ENCODE measurements around the gene MACROH2A1. TPM values are rescaled to one million over a fixed set of nuclear protein-coding genes. Genes with fewer than 3 reads are reported as not detected.
A peak's percentile ranks its signal among the peaks of the same experiment; 100 is the strongest.

MACROH2A1 gene
- total and polyA plus RNA-seq, 9 of the 15 experiments (the other 6 are each of a cell fraction or from before 2014, with no cell fraction given), result 44.9 to 289 (median 193) TPM

GRCh38 chr5:135332519-135333150 lies 66.4 kb downstream of the MACROH2A1 start:
- no peaks in the 10 kb centered on the region for H3K9me3 ChIP-seq (replicated peaks; ENCODE audit: control insufficient read depth, insufficient read depth, low read depth, low read length)
- intact Hi-C loops (cut with micrococcal nuclease) (loop anchor here (1.0 to 10.0 kb wide), 3 partner anchors 76 to 318 kb away; no protein-coding TSS in a partner anchor), in situ Hi-C loops (cut with MboI) (loop anchor here (5.0 to 10.0 kb wide), 2 partner anchors 75 to 318 kb away; no protein-coding TSS in a partner anchor)
- peaks cover 61% of the 10 kb centered on the region for H3K36me3 ChIP-seq (ENCODE audit: control insufficient read depth, insufficient read depth, low read length)
- CTCF ChIA-PET (ENCODE audit: low intra/inter-chr PET ratio), result interaction anchor here (0.7 to 1.7 kb wide), 4 partner anchors 14 to 416 kb away, joined by 3 to 6 read pairs (median 3); no protein-coding TSS in a partner anchor
- POLR2A ChIA-PET, result no interaction called here
- no peaks in the 10 kb centered on the region for H3K27me3 ChIP-seq (ENCODE audit: control insufficient read depth in 2 of 2, insufficient read depth in 2 of 2, low read length in 2 of 2)
- no TSS peak for BruUV-seq (replicated peaks)
- H2AFZ ChIP-seq (ENCODE audit: low read depth, low read length), result no peak overlapping the region
- H3K9ac ChIP-seq (ENCODE audit: insufficient read depth in 1 of 2, low read depth in 2 of 2, low read length in 2 of 2), result no peak overlapping the region
- DNase-seq (ENCODE audit: extremely low read depth in 1 of 4, low spot score in 3 of 4) (peak; percentile 67 to 75 (median 71)), FAIRE-seq (peak; percentile 92), ATAC-seq (peak; percentile 74)
- H3K4me3 ChIP-seq, result no peak overlapping the region
- no peaks in the 10 kb centered on the region for H3K79me2 ChIP-seq (ENCODE audit: control insufficient read depth, insufficient read depth, low read length)
- no peaks in the 10 kb centered on the region; a peak in 1 of 5 replicates for H3K4me1 ChIP-seq (replicated peaks in 1 of 2; ENCODE audit: control insufficient read depth in 2 of 2, insufficient read depth in 2 of 2, low read length in 2 of 2)
- H3K4me2 ChIP-seq (ENCODE audit: insufficient read depth, low read length), result no peak overlapping the region
- H4K20me1 ChIP-seq (replicated peaks; ENCODE audit: control insufficient read depth, insufficient read depth, low read length), result peaks cover 5% of the 10 kb centered on the region; the same call in 1 of the 2 replicates
- no peak overlapping the region for H3K27ac ChIP-seq (ENCODE audit: extremely low read depth, low read depth, low read length)
- no peaks in the 10 kb centered on the region for H3K9me1 ChIP-seq (ENCODE audit: control insufficient read depth, insufficient read depth, low read length)
- WGBS (ENCODE audit: insufficient coverage, low coverage, missing lambda C conversion rate), result 13% methylated on average over 5 of the region's 5 CpGs
- TF ChIP-seq NR0B1 (IDR thresholded peaks at IDR 0.05; ENCODE audit: partially characterized antibody) (no peak), JUND (IDR thresholded peaks at IDR 0.05; ENCODE audit: borderline replicate concordance, low read depth, low read length) (peak; percentile 25; the same call in 1 of the 2 replicates), JUND (tag; IDR thresholded peaks at IDR 0.05; ENCODE audit: borderline replicate concordance, low read depth, low read length) (no peak), REST (IDR thresholded peaks at IDR 0.05; ENCODE audit: borderline replicate concordance) (peak; percentile 79), REST (CRISPR knock-in tag; IDR thresholded peaks at IDR 0.05; ENCODE audit: low read depth) (no peak), SP1 (CRISPR knock-in tag; IDR thresholded peaks at IDR 0.05) (0 out of 2 replicates have a peak, but pooled peaks have one; percentile 20), SMC3 (conservative IDR thresholded peaks at IDR 0.05; ENCODE audit: insufficient read depth, low read depth, low read length) (peak; percentile 58; the same call in 1 of the 2 replicates), CTCF (IDR thresholded peaks at IDR 0.05 in 2 of 3, conservative IDR thresholded peaks at IDR 0.05 in 1 of 3; ENCODE audit: insufficient read depth in 2 of 3, low read depth in 1 of 3, low read length in 3 of 3) (peak; percentile 49 to 81 (median 66); a peak in 5 of 6 replicates), ZNF431 (CRISPR knock-in tag; IDR thresholded peaks at IDR 0.05) (peak; percentile 87)

Data from K562 (cell line).